Stimulated activated CD8-positive, alpha-beta memory T cell treated with anti-CD3 and anti-CD28 coated beads, Interleukin-15, amount 100 ng/mL, for 24 hours (primary cell): Measurements from ENCODE around the gene AP1B1.

Experiments
- DNase-seq: peaks from one replicate; pipeline ENCODE4 v3.0.0-alpha.2; 2020; ENCODE audit warnings: low read depth

AP1B1 gene

GRCh38 chr22:29331658-29332300 lies 56.6 kb downstream of the AP1B1 start:
- no peak for DNase-seq

GRCh38 chr22:29331213-29331612 lies 57.2 kb downstream of the AP1B1 start:
- DNase-seq = no peak

- DNase-seq = no peak
These were observed 57.6 kb downstream of the AP1B1 start for GRCh38 chr22:29330753-29331152.

GRCh38 chr22:29330291-29330690 lies 58.1 kb downstream of the AP1B1 start:
- DNase-seq = no peak

- DNase-seq = no peak
These were observed 58.8 kb downstream of the AP1B1 start for GRCh38 chr22:29329581-29329980.

GRCh38 chr22:29328566-29329500 lies 59.5 kb downstream of the AP1B1 start:
- no peak for DNase-seq

GRCh38 chr22:29328055-29328454 lies 60.3 kb downstream of the AP1B1 start:
- DNase-seq = no peak

- DNase-seq = no peak
These were observed 61.1 kb downstream of the AP1B1 start for GRCh38 chr22:29327089-29327764.

GRCh38 chr22:29326481-29326880 lies 61.9 kb downstream of the AP1B1 start:
- DNase-seq = no peak

- DNase-seq = no peak
These were observed 62.5 kb downstream of the AP1B1 start for GRCh38 chr22:29325785-29326315.

GRCh38 chr22:29325356-29325755 lies 63.0 kb downstream of the AP1B1 start:
- no peak for DNase-seq

GRCh38 chr22:29323641-29324040 lies 64.7 kb downstream of the AP1B1 start:
- no peak for DNase-seq

- no peak for DNase-seq
These were observed 67.8 kb downstream of the AP1B1 start for GRCh38 chr22:29320546-29320945.

- no peak for DNase-seq
These were observed 69.3 kb downstream of the AP1B1 start for GRCh38 chr22:29319072-29319471.

- no peak for DNase-seq
These were observed 70.4 kb downstream of the AP1B1 start for GRCh38 chr22:29317827-29318454.

- no peak for DNase-seq
These were observed 72.1 kb downstream of the AP1B1 start for GRCh38 chr22:29316141-29316828.

- no peak for DNase-seq
These were observed 72.9 kb downstream of the AP1B1 start, which contains the start of gene RASL10A for GRCh38 chr22:29315286-29316140. RASL10A (minus strand) TSS chr22:29315697; CDS start chr22:29315246, 451 bp downstream.

GRCh38 chr22:29314537-29315285 lies 73.7 kb downstream of the AP1B1 start:
- DNase-seq = no peak
